ENCODE data around the gene FNDC3B. TPM values are rescaled to one million over a fixed set of nuclear protein-coding genes. Genes with fewer than 3 reads are reported as not detected.
"Not testable (repeated sequence)": the region's sequence is repeated elsewhere in the genome, so short reads cannot be mapped to it uniquely, and the experiment has no call there.

The FNDC3B gene
- total RNA-seq, 4 donors from 2014 or later: 59.8 to 72.6 (median 65.6) TPM

DNA sequence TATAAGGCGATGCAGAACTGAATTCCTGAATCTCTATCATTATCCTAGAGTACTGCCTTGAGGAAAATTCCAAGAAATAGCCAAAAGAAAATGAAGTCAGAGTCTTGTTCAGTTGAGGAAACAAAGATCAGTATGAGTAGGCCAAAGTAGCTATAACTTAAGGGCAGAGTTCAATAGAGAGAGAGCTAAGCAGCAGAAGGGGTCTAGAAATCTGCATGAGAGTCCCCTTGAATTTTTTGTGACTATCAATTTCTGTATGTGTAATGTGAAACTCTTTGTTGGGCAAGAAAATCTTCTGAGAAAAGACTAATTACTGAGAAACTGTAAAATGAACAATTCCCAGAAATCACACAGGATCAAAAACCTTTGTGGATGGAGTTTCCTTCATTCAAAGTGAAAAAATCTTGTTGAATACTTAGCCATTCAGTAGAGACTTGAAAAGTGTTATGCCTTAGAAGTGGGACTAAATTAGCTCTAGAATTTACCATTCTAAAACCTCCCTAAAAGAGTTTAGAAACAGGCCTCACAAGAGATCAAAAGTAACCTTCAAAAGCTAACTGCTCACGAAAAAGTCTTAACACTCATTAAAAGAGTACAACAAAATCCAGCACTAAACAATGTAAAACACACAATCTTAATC, 43.1 kb upstream of the FNDC3B start:
- WGBS: 97% methylated on average over 2 of the region's 2 CpGs
- H3K9me3 ChIP-seq: peaks cover 0 to 8% (median 3%) of the 10 kb centered on the region in 4 donors
- H3K27ac ChIP-seq (replicated peaks in 1 of 4): no peak overlapping the region
- intact Hi-C loops (cut with DNase I): no loop called here
- no peaks in the 10 kb centered on the region for H3K4me1 ChIP-seq
- TF ChIP-seq POLR2A (IDR thresholded peaks at IDR 0.05; ENCODE audit: low read depth): no peak
- TF ChIP-seq EP300 (IDR thresholded peaks at IDR 0.05): no peak
- TF ChIP-seq, protein P1, sequence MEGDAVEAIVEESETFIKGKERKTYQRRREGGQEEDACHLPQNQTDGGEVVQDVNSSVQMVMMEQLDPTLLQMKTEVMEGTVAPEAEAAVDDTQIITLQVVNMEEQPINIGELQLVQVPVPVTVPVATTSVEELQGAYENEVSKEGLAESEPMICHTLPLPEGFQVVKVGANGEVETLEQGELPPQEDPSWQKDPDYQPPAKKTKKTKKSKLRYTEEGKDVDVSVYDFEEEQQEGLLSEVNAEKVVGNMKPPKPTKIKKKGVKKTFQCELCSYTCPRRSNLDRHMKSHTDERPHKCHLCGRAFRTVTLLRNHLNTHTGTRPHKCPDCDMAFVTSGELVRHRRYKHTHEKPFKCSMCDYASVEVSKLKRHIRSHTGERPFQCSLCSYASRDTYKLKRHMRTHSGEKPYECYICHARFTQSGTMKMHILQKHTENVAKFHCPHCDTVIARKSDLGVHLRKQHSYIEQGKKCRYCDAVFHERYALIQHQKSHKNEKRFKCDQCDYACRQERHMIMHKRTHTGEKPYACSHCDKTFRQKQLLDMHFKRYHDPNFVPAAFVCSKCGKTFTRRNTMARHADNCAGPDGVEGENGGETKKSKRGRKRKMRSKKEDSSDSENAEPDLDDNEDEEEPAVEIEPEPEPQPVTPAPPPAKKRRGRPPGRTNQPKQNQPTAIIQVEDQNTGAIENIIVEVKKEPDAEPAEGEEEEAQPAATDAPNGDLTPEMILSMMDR (IDR thresholded peaks at IDR 0.05): no peak
- no peak for TF ChIP-seq POLR2AphosphoS5 (IDR thresholded peaks at IDR 0.05)
- no peaks in the 10 kb centered on the region for H3K36me3 ChIP-seq
- no peak overlapping the region for H3K4me3 ChIP-seq
- no peak for DNase-seq (ENCODE audit: extremely low spot score)
- H3K27me3 ChIP-seq: no peaks in the 10 kb centered on the region

DNA sequence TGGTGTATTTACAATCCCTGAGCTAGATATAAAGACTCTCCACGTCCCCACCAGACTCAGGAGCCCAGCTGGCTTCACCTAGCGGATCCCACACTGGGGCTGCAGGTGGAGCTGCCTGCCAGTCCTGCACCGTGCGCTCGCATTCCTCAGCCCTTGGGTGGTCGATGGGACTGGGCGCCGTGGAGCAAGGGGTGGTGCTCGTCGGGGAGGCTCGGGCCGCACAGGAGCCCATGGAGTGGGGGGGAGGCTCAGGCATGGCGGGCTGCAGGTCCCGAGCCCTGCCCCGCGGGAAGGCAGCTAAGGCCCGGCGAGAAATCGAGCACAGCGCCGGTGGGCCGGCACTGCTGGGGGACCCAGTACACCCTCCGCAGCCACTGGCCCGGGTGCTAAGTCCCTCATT, 40.6 kb upstream of the FNDC3B start:
- H3K9me3 ChIP-seq; H3K4me3 ChIP-seq; H3K36me3 ChIP-seq; DNase-seq (ENCODE audit: extremely low spot score); H3K4me1 ChIP-seq; H3K27me3 ChIP-seq; H3K27ac ChIP-seq (replicated peaks in 1 of 4); intact Hi-C loops (cut with DNase I): not testable (repeated sequence)
- 100% methylated on average over 7 of the region's 24 CpGs for WGBS

DNA sequence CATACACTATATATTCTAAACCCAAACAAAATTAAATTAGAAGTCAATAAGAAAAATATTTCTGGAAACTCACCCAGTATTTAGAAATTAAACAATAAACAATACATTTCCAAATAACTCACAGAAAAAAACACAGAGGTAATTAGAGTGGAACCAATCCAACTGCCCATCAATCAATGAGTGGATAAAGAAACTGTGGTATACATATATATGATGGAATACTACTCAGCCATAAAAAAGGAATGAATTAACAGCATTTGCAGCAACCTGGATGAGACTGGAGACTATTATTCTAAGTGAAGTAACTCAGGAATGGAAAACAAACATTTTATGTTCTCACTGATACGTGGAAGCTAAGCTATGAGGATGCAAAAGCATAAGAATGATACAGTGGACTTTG, 37.8 kb upstream of the FNDC3B start:
- H3K27me3 ChIP-seq; H3K27ac ChIP-seq (replicated peaks in 1 of 4); intact Hi-C loops (cut with DNase I); DNase-seq (ENCODE audit: extremely low spot score); H3K4me3 ChIP-seq; H3K36me3 ChIP-seq; H3K9me3 ChIP-seq; H3K4me1 ChIP-seq: not testable (repeated sequence)
- 100% methylated on average over 1 of the region's 1 CpG for WGBS

DNA sequence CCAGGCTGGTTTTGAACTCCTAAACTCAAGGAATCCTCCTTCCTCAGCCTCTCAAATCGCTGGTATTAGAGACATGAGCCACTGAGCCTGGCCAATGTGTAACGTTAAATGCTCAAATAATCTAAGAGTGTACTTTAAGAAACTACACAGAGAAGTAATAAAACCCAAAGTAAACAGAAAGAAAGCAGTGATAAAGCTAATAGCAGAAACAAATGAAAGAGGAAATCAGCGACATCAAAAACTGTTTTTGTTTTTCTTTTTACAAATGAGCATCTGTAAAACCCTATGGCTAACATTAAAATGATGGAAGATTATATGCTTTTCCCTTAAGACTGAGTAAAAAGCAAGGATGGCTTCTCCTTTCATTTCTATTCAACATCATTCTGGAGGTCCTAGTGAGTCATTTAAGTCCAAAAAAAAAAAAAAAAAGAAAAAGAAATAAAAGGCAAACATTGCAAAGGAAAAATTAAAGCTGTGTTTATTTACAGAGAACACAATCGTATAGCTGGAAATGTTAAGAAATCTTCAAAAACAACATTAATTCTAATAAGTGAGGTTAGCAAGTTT, 36.8 kb upstream of the FNDC3B start:
- no peak overlapping the region for H3K4me3 ChIP-seq
- no peak overlapping the region for H3K27ac ChIP-seq (replicated peaks in 1 of 4)
- H3K27me3 ChIP-seq: no peaks in the 10 kb centered on the region
- TF ChIP-seq, protein P1 (IDR thresholded peaks at IDR 0.05): no peak
- TF ChIP-seq EP300 (IDR thresholded peaks at IDR 0.05) (no peak), POLR2A (IDR thresholded peaks at IDR 0.05; ENCODE audit: low read depth) (no peak), POLR2AphosphoS5 (IDR thresholded peaks at IDR 0.05) (no peak)
- no peak for DNase-seq (ENCODE audit: extremely low spot score)
- H3K4me1 ChIP-seq: no peaks in the 10 kb centered on the region
- H3K9me3 ChIP-seq: peaks cover 0 to 4% (median 0%) of the 10 kb centered on the region in 4 donors
- WGBS: 87% methylated on average over 4 of the region's 4 CpGs
- no peaks in the 10 kb centered on the region for H3K36me3 ChIP-seq
- intact Hi-C loops (cut with DNase I): no loop called here

DNA sequence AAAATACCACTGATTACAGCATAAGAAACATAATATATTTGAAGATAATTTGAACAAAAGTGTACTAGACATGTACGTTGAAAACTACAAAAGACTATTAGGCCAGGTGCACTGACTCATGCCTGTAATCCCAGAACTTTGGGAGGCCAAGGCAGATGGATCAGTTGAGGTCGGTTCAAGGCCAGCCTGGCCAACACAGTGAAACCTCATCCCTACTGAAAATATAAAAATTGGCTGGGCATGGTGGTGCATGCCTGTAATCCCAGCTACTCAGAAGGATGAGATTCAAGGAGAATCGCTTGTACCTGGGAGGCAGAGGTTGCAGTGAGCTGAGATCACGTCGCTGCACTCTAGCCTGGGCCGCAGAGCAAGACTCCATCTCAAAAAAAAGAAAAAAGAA, 36.2 kb upstream of the FNDC3B start:
- 91% methylated on average over 6 of the region's 6 CpGs for WGBS
- Histone ChIP-seq H3K27ac (replicated peaks in 1 of 4) (no peak overlapping the region), H3K4me1 (no peaks in the 10 kb centered on the region), H3K27me3 (no peaks in the 10 kb centered on the region), H3K9me3 (peaks cover 0 to 4% (median 0%) of the 10 kb centered on the region in 4 donors), H3K4me3 (no peak overlapping the region), H3K36me3 (no peaks in the 10 kb centered on the region)
- intact Hi-C loops (cut with DNase I): no loop called here
- no peak for DNase-seq (ENCODE audit: extremely low spot score)
- TF ChIP-seq POLR2AphosphoS5 (IDR thresholded peaks at IDR 0.05): no peak
- TF ChIP-seq, protein P1 (IDR thresholded peaks at IDR 0.05): no peak
- no peak for TF ChIP-seq EP300 (IDR thresholded peaks at IDR 0.05)
- TF ChIP-seq POLR2A (IDR thresholded peaks at IDR 0.05; ENCODE audit: low read depth): no peak

DNA sequence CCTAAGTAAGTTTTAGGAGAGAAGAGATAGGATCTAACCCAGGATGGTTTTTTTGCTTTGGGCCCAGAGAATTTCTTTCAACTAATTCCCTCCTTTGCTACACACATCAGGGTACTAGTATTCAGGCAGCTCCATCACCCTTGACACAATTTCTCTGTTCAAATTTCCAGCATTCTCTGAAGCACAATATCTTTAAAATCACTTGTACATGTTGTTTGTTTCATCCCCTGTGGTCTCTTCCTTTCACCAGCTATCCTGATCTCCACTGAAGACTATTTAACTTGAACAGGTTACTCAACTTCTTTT, 32.4 kb upstream of the FNDC3B start:
- H3K27me3 ChIP-seq: no peaks in the 10 kb centered on the region
- no peaks in the 10 kb centered on the region for H3K36me3 ChIP-seq
- H3K27ac ChIP-seq (replicated peaks in 1 of 4): no peak overlapping the region
- intact Hi-C loops (cut with DNase I): no loop called here
- TF ChIP-seq POLR2AphosphoS5 (IDR thresholded peaks at IDR 0.05): no peak
- TF ChIP-seq EP300 (IDR thresholded peaks at IDR 0.05): no peak
- TF ChIP-seq, protein P1 (IDR thresholded peaks at IDR 0.05): no peak
- no peak for TF ChIP-seq POLR2A (IDR thresholded peaks at IDR 0.05; ENCODE audit: low read depth)
- no peaks in the 10 kb centered on the region for H3K9me3 ChIP-seq
- H3K4me3 ChIP-seq: no peak overlapping the region
- no peak for DNase-seq (ENCODE audit: extremely low spot score)
- H3K4me1 ChIP-seq: no peaks in the 10 kb centered on the region

Data from esophagus muscularis mucosa (tissue), 4 donors.